ENCODE measurements around the gene ZNF230. TPM values are rescaled to one million over a fixed set of nuclear protein-coding genes. Genes with fewer than 3 reads are reported as not detected.

Gene ZNF230
- total RNA-seq, 1 experiment from 2014 or later = 4.0 TPM

DNA sequence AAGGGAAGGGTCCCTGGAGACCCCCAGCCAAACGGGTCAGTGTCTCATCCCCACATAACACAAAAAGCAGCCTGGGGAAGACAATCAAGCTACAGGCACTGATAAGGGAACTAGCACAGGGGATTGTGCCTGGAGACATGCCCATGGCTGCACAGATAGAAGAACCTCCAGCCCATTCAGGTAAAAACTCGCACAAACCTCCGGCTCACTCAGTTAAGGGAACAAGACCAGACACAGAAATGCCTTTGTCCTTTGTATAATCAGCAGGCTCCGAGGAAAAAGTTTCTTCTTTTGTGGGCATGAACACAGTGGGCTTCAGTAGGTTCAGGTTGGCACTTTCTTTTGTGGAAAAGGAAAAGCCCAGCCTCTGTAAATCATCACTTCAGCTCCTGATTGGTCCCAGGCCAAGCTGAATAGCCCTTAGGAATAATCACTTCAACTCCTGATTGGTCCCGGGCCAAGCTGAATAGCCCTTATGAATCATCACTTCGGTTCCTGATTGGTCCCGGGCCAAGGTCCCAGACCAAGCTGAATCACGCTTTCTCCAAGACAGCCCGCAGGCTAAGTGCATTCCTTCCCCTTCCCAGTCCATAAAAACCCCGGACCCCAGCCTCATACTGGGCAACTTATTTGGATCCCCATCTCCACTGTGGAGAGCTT lies 5.0 kb upstream of the ZNF230 start:
- intact Hi-C loops (cut with micrococcal nuclease; ENCODE audit: unreplicated experiment) = no loop called here
- Histone ChIP-seq H3K27ac (no peak overlapping the region), H3K79me2 (ENCODE audit: low read depth) (no peaks in the 10 kb centered on the region), H3K4me1 (replicated peaks; ENCODE audit: insufficient read depth) (peaks cover 6% of the 10 kb centered on the region; the same call in 1 of the 2 replicates), H3K36me3 (ENCODE audit: low read depth) (peaks cover 22% of the 10 kb centered on the region; the same call in 1 of the 2 replicates), H3K9me3 (ENCODE audit: insufficient read depth, low read depth) (peaks cover 10% of the 10 kb centered on the region; the same call in 1 of the 2 replicates), H3K4me2 (no peak overlapping the region), H3K9me2 (ENCODE audit: insufficient read depth) (no peaks in the 10 kb centered on the region), H2AFZ (no peak overlapping the region), H3K27me3 (ENCODE audit: insufficient read depth, low read depth) (no peaks in the 10 kb centered on the region), H3K4me3 (no peak overlapping the region), H4K20me1 (ENCODE audit: insufficient read depth) (no peaks in the 10 kb centered on the region), H3F3A (ENCODE audit: insufficient read depth, low read depth) (no peaks in the 10 kb centered on the region)
- BruUV-seq (replicated peaks) = no TSS peak
- ChIA-PET POLR2A (ENCODE audit: unreplicated experiment) (no interaction called here), CTCF (no interaction called here)
- no peak for TF ChIP-seq EZH2 (IDR thresholded peaks at IDR 0.05; ENCODE audit: low read depth)
- TF ChIP-seq, protein P1, sequence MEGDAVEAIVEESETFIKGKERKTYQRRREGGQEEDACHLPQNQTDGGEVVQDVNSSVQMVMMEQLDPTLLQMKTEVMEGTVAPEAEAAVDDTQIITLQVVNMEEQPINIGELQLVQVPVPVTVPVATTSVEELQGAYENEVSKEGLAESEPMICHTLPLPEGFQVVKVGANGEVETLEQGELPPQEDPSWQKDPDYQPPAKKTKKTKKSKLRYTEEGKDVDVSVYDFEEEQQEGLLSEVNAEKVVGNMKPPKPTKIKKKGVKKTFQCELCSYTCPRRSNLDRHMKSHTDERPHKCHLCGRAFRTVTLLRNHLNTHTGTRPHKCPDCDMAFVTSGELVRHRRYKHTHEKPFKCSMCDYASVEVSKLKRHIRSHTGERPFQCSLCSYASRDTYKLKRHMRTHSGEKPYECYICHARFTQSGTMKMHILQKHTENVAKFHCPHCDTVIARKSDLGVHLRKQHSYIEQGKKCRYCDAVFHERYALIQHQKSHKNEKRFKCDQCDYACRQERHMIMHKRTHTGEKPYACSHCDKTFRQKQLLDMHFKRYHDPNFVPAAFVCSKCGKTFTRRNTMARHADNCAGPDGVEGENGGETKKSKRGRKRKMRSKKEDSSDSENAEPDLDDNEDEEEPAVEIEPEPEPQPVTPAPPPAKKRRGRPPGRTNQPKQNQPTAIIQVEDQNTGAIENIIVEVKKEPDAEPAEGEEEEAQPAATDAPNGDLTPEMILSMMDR (conservative IDR thresholded peaks at IDR 0.05) = no peak
- DNase-seq = no peak

- Histone ChIP-seq H2AFZ (peak overlapping the region; percentile 96), H3K79me2 (ENCODE audit: low read depth) (0 out of 2 replicates have a peak, but pooled peaks cover 3% of the 10 kb centered on the region), H3K36me3 (ENCODE audit: low read depth) (peaks cover 2% of the 10 kb centered on the region; the same call in 1 of the 2 replicates), H3K4me2 (peak overlapping the region; percentile 82), H3K9me2 (ENCODE audit: insufficient read depth) (no peaks in the 10 kb centered on the region), H3F3A (ENCODE audit: insufficient read depth, low read depth) (no peaks in the 10 kb centered on the region), H4K20me1 (ENCODE audit: insufficient read depth) (no peaks in the 10 kb centered on the region), H3K27me3 (ENCODE audit: insufficient read depth, low read depth) (no peaks in the 10 kb centered on the region), H3K4me3 (peak overlapping the region; percentile 86), H3K4me1 (replicated peaks; ENCODE audit: insufficient read depth) (peaks cover 13% of the 10 kb centered on the region), H3K9me3 (ENCODE audit: insufficient read depth, low read depth) (0 out of 2 replicates have a peak, but pooled peaks cover 9% of the 10 kb centered on the region), H3K27ac (no peak overlapping the region)
- intact Hi-C loops (cut with micrococcal nuclease; ENCODE audit: unreplicated experiment) = loop anchor here (1.0 to 2.0 kb wide), 4 partner anchors 18 to 51 kb away; partner anchors contain the start of genes ZNF155, ZNF221 and ZNF222
- CTCF ChIA-PET = interaction anchor here (0.6 kb wide), 1 partner anchor 50 kb away, joined by 7 read pairs; no protein-coding TSS in a partner anchor
- DNase-seq = no peak
- TF ChIP-seq EZH2 (IDR thresholded peaks at IDR 0.05; ENCODE audit: low read depth) = no peak
- TF ChIP-seq, protein P1 (conservative IDR thresholded peaks at IDR 0.05) = no peak
- BruUV-seq (replicated peaks) = TSS peak; percentile 78
- POLR2A ChIA-PET (ENCODE audit: unreplicated experiment) = no interaction called here
Observed at GRCh38 chr19:44002212-44002565, 568 bp upstream of the ZNF230 start.

- H3K27ac ChIP-seq = no peak overlapping the region
Observed at GRCh38 chr19:44003461-44004009, 778 bp downstream of the ZNF230 start.

More at GRCh38 chr19:44003461-44004009, 778 bp downstream of the ZNF230 start:
- peaks cover 9% of the 10 kb centered on the region for H3K36me3 ChIP-seq (ENCODE audit: low read depth)
- peak overlapping the region; percentile 96 for H2AFZ ChIP-seq
- no peak for DNase-seq
- H4K20me1 ChIP-seq (ENCODE audit: insufficient read depth) = no peaks in the 10 kb centered on the region
- TF ChIP-seq, protein P1 (conservative IDR thresholded peaks at IDR 0.05) = no peak; the same call in 1 of the 2 replicates
- TF ChIP-seq EZH2 (IDR thresholded peaks at IDR 0.05; ENCODE audit: low read depth) = no peak
- peak overlapping the region; percentile 82 for H3K4me2 ChIP-seq
- no peaks in the 10 kb centered on the region for H3F3A ChIP-seq (ENCODE audit: insufficient read depth, low read depth)
- no TSS peak for BruUV-seq (replicated peaks)
- 0 out of 2 replicates have a peak, but pooled peaks cover 3% of the 10 kb centered on the region for H3K79me2 ChIP-seq (ENCODE audit: low read depth)
- H3K27me3 ChIP-seq (ENCODE audit: insufficient read depth, low read depth) = no peaks in the 10 kb centered on the region
- no peaks in the 10 kb centered on the region for H3K9me2 ChIP-seq (ENCODE audit: insufficient read depth)
- CTCF ChIA-PET = no interaction called here
- intact Hi-C loops (cut with micrococcal nuclease; ENCODE audit: unreplicated experiment) = loop anchor here (2.0 kb wide), 1 partner anchor 53 kb away; the partner anchor contains the start of gene ZNF221
- peaks cover 13% of the 10 kb centered on the region for H3K4me1 ChIP-seq (replicated peaks; ENCODE audit: insufficient read depth)
- peaks cover 6% of the 10 kb centered on the region; the same call in 1 of the 2 replicates for H3K9me3 ChIP-seq (ENCODE audit: insufficient read depth, low read depth)
- POLR2A ChIA-PET (ENCODE audit: unreplicated experiment) = interaction anchor here (0.5 kb wide), 1 partner anchor 176 kb away, joined by 3 read pairs; the partner anchor contains the start of gene ZNF283
- H3K4me3 ChIP-seq = peak overlapping the region; percentile 86
